ENCODE data around the gene ARFRP1.

Gene ARFRP1

DNA sequence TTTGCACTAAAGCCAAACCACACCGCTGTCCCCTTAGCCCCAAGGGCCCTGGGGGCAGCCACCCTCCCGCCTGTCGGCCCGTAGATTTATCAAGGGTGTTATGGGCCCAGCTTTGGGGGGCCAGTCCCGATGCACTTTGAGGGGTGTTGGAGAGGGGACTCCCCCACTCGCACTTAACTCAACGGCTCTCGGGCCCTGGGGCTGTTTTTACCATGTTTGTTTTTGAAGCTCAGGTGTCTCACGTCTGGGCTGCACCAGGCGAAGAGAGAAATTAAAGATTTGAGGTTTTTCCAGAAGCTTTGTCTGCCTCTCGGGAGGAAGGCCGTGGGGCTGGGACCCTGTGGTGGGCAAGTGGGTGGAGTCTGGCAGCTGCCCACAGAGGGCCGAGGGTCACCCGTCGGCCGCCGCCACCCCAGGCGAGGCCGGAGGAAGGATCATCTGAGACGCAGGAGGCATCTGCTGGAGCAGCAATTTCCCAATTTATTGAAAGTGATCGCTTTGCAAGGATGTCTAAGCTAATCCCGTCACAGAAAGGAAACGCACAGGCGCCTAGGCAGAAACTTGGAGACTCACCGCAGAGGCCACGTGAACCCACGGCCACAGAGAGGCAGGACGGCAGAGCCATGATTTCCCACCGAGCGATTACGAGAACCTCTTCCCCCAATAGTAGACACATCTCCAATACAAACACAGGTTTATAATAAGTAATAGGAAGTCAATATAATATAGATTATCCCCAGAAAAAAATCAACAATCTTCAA is 35.6 kb upstream of the ARFRP1 start:
- no peak for DNase-seq

DNA sequence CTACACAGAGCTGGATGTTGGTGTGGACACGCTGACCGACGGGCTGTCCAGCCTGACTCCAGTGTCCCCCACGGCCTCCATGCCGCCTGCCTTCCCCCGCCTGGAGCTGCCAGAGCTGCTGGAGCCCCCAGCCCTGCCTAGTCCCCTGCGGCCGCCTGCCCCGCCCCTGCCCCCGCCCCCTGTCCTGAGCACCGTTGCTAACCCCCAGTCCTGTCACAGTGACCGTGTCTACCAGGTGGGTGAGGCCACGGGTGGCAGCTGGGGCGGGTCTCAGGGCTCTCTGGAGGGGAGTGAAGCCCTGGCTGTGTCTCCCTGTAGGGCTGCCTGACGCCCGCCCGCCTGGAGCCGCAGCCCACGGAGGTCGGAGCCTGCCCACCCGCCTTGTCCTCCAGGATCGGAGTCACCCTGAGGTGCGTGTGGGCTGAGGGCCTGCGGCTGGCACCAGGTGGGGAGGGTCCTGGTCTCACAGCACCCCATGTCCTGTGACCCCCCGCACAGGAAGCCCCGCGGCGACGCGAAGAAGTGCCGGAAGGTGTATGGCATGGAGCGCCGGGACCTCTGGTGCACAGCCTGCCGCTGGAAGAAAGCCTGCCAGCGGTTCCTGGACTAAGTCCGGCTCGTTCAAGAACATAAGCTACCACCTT is 34.7 kb upstream of the ARFRP1 start:
- no peak for DNase-seq

DNA sequence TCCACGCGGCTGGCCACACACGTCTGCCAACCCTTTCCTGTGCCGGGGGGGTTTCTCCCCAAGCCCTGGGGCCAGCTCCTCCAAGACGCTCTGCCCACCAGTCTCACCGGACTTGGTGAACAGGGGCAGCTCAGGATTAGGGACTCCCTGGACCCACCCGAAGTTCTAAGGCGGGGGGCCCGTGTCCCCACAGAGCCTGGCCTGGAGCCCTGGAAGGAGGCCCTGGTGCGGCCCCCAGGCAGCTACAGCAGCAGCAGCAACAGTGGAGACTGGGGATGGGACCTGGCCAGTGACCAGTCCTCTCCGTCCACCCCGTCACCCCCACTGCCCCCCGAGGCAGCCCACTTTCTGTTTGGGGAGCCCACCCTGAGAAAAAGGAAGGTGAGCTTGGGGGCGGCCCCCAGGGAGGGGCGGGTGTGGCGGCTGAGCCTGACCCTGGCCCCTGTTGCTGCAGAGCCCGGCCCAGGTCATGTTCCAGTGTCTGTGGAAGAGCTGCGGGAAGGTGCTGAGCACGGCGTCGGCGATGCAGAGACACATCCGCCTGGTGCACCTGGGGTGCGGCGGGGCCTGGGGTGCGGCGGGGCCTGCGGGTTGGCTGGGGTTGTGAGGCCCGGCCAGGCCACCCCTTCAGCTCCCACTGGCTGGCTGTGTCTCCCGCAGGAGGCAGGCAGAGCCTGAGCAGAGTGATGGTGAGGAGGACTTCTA is 34.1 kb upstream of the ARFRP1 start:
- no peak for DNase-seq

DNA sequence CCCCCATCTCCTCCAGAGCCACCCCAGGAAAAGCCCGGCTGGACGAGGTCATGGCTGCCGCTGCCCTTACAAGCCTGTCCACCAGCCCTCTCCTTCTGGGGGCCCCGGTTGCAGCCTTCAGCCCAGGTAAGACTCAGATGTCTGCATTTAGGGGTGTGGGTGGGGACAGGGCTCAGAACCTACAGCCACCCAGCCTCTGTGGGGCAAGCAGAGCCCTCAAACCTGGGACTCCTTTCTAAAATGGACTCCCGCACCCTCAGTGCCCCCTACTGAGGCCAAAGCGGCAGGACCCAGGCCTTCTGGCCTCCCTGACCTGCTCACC is 33.5 kb upstream of the ARFRP1 start:
- no peak for DNase-seq

DNA sequence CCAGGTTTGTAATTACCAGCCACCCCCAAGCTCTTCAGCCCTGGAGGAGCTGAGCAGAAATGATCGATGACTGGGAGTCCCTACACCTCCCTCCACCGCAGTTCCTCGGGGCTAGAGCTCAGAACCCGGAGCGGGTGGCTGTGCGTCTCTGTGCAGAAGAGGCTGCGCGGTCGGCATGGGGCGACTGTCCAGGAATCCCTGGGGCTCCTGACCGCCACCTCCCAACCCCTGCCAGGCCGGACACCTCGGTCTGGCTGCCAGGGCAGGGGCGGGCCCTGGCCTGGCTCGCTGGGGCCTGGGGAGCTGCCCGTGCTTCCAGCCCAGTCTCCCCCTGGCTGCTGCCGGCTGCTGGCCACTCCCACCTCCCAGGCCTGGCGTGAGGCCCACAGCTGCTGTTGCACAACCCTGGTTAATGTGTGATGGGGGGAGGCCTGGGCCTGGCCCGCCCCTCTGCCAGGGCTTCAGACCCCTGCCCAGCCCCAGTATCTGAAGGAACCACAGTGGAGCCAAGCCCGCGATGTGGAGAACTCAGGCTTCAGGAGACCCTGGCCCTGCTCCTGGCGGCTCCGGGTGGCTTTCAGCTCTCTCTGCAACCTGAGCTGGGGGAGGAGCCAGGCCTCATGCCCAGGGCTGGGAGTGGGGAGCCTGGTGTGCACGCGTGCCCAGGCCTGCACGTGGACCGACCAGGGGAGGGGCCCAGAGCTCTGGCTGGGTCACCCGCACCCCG is 33.0 kb upstream of the ARFRP1 start:
- peak in 1 of 2 donors; percentile 45 for DNase-seq

DNA sequence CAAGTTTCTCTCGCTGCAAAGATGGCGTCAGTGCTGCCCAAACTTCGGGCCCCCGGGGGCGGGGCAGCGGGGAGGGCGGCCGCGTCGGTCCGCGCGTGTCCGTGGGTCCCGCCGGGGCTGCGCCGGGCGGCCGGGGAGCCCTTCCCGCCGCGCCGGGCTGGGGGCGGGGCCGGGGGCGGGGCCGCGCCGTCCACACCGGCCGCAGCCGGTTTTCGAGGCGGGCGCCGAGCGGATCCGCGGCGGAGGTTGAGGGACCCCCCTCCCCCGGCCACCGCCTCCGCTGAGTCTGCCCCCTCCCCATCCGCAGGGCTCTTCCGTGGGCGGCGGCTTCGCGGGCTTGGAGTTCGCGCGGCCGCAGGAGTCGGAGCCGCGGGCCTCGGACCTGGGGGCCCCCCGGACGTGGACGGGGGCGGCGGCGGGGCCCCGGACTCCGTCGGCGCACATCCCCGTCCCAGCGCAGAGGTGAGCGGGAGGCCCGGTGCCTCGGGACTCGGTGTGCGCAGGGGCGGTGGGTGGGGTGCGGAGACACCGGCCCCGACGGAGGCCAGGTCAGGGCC is 32.4 kb upstream of the ARFRP1 start:
- peak; percentile 48 to 51 for DNase-seq

DNA sequence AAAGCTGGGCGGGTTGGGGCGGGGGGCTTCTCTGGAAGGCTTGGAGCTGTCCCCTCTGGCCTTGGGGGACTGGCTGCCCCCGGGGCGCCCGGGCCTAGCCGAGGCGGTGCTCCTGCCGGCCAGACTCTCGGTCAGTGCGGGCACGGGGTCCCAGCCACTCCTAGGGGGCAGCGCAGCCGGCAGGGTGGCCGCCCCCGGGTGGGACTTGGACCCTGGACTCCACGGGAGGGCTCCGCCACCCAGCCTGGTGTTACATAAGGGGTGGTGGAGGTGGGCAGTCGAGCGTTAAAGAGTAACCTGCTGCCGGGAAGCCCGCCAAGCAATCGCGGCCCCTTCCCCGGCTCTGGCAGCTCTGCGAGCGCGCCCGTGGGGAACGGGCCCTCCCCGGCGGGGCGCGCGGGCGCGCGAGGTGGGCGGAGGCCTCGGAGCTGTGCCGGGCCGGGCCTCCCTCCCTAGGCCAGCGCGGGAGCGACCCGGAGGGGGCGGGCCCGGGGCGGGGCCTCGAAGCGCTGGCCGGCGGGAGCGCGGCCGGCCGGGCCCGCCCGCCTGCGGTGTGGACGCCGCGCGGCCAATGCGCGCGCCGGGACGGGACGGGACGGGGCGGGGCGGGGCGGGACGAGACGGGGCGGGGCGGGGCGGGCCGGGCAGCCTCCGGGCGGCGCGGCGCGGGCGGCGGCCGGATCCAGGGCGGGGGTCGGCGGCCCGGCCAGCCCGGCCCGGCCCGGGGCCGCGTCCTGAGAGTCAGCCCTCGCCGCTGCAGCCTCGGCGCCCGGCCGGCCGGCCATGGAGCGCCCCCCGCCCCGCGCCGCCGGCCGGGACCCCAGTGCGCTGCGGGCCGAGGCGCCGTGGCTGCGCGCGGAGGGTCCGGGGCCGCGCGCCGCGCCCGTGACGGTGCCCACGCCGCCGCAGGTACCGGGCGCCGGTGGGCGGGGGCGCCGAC is 31.6 kb upstream of the ARFRP1 start, which contains the start of gene SLC2A4RG:
SLC2A4RG (plus strand) TSS at position 647 of the 940 bp plus-strand sequence; CDS start at position 784, 137 bp downstream.
- peak; percentile 60 to 79 for DNase-seq

DNA sequence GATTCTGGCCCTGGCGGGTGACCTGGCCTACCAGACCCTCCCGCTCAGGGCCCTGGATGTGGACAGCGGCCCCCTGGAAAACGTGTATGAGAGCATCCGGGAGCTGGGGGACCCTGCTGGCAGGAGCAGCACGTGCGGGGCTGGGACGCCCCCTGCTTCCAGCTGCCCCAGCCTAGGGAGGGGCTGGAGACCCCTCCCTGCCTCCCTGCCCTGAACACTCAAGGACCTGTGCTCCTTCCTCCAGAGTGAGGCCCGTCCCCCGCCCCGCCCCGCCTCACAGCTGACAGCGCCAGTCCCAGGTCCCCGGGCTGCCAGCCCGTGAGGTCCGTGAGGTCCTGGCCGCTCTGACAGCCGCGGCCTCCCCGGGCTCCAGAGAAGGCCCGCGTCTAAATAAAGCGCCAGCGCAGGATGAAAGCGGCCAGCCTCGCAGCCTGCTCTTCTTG is 30.9 kb upstream of the ARFRP1 start:
- DNase-seq: peak; percentile 40 to 49

DNA sequence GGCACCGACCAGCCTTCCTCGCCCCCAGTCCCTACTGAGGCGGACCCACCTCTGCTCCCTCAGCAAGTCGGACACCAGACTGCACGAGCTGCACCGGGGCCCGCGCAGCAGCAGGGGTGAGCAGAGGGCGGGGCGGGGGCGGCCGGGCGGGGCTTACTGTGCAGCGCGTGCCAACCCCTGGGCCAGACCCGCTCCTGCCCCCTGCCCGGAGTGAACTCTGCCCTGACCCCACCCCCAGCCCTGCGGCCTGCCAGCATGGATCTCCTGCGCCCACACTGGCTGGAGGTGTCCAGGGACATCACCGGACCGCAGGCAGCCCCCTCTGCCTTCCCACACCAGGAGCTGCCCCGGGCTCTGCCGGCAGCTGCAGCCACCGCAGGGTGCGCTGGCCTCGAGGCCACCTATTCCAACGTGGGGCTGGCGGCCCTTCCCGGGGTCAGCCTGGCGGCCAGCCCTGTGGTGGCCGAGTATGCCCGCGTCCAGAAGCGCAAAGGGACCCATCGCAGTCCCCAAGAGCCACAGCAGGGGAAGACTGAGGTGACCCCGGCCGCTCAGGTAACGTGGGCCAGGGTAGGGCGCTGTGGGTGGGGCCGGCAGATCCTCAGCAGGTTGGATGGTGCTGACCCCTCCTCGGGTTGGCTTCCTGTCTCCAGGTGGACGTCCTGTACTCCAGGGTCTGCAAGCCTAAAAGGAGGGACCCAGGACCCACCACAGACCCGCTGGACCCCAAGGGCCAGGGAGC is 30.3 kb upstream of the ARFRP1 start:
- DNase-seq: peak; percentile 45 to 49

DNA sequence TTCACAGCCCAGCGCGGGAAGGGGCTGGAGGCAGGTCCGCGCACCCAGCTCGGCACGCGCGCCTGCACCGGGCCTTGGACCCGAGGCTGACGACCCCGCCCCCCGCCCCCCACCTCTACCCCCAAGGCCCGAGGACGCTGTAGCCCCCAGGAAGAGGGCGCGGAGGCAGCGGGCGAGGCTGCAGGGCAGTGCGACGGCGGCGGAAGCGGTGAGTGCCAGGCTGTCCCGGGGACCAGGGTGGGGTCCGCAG is 29.8 kb upstream of the ARFRP1 start:
- DNase-seq: no peak

DNA sequence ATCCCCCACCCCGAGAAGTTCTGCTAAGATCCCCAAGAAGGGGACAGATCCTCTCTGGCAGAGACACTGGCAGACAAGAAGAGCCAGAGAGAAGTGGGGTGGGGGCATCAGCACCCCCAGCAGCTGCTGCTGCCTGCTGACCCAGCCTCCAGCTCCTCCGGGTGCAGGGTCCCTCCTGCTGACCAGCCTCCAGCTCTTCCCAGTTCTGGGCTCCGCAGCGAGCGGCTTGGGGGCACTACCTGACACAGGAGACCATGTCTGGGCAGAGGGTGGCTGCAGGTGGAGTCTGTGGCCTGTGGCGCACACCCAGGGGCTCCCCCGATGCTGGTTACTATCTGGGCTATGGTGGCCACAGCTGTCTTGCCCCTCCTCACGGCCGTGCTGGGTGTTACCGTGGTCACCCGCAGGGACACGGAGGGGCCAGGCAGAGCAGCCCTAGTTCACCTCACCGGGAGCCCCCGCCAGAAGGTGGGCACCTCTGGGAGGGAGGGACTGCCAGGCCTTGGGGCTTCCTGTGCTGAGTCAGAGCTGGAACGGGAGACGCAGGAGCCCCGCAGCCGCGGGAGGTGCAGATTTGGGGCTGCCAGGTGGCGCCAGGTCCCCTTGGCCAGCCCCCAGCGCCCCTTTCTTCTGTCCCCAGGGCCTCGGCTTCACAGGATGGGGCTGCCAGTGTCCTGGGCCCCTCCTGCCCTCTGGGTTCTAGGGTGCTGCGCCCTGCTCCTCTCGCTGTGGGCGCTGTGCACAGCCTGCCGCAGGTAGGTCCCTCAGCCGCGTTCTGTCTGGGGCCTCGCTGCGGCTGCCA is 29.3 kb upstream of the ARFRP1 start:
- DNase-seq: peak; percentile 54 to 57

DNA sequence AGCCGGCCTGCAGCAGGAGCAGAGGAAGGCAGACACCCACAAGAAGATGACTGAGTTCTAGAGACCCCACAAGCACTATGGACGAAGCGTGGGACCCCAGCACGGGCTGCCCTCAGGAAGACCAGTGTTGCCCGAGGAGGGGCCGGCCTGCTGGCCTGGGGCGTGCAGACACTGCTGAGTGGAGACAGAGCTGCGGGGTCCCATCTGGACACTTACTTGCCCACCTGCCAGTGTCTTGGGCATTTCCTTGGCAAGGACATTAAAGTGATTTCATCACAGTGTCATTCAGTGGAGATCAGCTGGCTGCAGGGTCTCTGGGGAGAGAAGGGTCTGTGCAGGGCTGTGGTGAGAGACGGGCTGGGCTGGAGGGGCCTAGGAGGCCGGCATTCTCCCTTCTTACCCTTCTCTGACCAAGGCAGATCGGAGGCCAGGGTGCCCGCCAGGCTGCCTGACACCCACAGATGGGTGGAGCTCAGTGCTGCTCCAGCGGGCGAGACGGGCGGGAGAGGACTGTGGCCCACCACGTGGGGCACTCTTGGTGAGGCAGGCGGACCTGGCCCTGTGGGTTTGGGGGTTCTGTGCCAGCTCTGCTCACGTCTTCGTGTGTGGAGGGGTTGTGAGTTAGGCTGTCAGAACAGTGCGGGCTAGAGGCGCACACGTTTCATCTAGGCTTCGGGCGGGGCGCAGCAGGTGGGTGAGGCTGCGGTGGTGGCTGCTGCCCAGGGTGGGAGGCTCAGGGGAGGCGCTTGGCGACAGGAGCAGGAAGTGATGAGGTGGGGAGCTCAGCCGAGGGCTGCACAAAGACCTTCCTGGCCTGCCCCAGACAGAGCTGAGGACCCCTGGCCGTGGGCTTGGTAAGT is 28.3 kb upstream of the ARFRP1 start, which contains the start of gene LIME1:
LIME1 (plus strand) TSS at position 806 of the 860 bp plus-strand sequence. CDS start 886 bp downstream, outside the sequence.
- DNase-seq: peak; percentile 64

DNA sequence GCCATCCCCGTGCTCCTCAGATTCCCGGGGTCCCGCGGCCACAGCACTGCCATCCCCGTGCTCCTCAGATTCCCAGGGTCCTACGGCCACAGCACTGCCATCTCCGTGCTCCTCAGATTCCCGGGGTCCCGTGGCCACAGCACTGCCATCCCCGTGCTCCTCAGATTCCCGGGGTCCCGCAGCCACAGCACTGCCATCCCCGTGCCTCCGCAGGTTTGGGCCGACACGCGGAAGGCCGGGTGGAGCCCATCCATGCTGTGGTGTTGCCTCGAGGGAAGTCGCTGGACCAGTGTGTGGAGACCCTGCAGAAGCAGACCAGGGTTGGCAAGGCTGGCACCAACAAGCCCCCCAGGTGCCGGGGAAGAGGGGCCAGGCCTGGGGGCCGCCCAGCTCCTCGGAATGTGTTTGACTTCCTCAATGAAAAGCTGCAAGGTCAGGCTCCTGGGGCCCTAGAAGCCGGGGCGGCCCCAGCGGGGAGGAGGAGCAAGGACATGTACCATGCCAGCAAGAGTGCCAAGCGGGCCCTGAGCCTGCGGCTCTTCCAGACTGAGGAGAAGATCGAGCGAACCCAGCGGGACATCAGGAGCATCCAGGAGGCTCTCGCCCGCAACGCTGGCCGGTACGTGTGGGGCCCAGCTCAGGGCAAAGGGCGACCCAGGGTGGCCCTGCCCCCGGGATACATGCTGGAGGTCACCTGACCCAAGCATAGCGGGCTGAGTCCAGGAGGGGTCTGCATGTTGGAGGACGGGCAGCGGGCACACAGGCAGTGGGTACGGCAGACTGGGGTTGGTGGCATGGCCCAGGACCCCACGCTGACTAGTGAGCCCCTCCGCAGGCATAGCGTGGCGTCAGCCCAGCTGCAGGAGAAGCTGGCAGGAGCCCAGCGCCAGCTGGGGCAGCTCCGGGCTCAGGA is 27.4 kb upstream of the ARFRP1 start:
- DNase-seq: no peak

DNA sequence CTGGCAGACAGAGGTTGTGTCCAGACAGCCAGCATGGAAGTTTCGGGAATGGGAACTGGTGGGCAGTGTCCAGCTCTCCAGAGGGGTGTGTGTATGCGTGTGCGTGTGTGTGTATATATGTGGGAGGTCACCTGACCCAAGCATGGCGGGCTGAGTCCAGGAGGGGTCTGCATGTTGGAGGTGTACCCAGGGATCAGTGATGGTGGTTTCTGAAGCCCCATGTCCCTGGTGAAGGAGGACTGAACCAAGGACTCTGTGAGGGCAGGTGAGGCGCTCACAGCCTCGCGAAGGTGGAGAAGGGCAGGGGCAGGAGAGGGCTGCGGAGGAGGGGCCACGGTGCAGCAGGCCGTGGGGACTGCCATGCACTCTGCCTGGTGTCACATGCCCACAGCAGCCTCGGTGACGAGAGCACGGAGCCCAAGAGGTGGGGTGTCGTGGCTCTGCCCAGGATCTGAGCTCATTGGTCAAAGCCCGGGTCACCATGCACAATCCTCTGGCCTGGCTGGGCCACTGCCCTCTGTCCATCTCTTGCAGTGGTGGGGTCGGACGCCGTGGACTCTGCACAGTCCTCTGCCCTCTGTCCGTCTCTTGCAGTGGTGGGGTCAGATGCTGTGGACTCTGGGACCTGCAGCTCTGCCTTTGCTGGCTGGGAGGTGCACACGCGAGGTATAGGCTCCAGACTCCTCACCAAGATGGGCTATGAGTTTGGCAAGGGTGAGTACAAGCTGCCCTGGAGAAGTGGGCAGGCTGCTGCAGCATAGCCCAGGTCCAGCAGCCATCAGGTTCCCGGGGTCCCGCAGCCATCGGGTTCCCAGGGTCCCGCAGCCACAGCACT is 26.6 kb upstream of the ARFRP1 start:
- no peak for DNase-seq

DNA sequence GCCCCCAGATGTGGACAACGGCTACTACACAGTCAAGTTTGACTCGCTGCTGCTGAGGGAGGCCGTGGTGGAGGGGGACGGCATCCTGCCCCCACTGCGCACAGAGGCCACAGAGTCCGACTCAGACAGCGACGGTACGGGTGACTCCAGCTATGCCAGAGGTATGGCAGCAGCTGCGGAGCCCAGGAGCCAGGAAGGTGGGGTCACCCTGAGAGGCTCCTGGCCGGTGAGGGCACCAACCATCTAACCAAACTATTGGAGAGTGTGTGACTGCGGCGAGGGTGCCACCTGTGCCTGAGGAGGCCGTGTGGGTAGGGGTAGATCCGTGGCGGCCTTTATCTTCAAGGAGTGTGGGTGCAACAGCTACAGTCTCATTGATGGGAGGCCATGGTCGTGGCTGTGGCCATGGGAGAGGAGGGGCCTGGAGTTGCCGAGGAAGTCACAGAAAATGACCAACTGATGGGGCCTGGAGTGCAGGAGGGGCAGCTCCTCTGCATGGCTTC is 25.9 kb upstream of the ARFRP1 start:
- DNase-seq: no peak

DNA sequence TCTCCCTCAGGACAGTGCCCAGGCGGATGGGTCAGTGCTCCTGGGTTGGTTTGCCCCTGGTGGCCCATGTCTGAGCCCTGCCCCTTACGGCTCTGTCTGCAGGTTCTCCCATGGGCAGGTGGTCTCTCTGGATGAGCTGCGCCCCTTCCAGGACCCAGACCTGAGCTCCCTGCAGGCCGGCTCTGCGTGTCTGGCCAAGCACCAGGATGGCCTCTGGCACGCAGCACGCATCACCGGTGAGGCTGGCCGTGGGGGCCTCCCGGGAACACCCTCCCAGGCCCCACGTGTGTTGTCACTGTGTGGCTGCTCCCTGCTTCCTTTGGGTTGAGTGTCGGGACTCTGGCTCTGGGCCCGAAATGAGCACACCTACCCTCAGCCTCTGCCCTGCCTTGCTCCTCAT is 25.3 kb upstream of the ARFRP1 start:
- DNase-seq: no peak
